GM06990 (cell line): ENCODE measurements around the gene SEC24B.
A peak's percentile ranks its signal among the peaks of the same experiment; 100 is the strongest.

ENCODE experiments used
- DNase-seq: peaks from one replicate; pipeline ENCODE4 v3.0.0-alpha.2; 2011; ENCODE audit not compliant: insufficient read length; ENCODE audit errors: extremely low read depth
- H3K27me3 ChIP-seq: replicated peaks from 2 replicates; pipeline ENCODE4 v1.6.0; 2011; ENCODE audit warnings: low read length; ENCODE audit not compliant: control insufficient read depth, insufficient read depth
- H3K36me3 ChIP-seq: 2 replicates; pipeline ENCODE4 v1.5.1; 2011; ENCODE audit warnings: low read length; ENCODE audit not compliant: control insufficient read depth, insufficient read depth
- H3K4me3 ChIP-seq: replicated peaks from 2 replicates; pipeline ENCODE4 v1.5.1; 2011; ENCODE audit warnings: low read depth, mild to moderate bottlenecking, control low read depth, low read length
- TF ChIP-seq, protein P1 (sequence below): IDR thresholded peaks from 2 replicates; pipeline ENCODE4 v1.5.1; 2011; ENCODE audit warnings: low read length, control low read depth, mild to moderate bottlenecking, inconsistent platforms; ENCODE audit not compliant: insufficient read depth, poor library complexity, severe bottlenecking

Gene SEC24B

DNA sequence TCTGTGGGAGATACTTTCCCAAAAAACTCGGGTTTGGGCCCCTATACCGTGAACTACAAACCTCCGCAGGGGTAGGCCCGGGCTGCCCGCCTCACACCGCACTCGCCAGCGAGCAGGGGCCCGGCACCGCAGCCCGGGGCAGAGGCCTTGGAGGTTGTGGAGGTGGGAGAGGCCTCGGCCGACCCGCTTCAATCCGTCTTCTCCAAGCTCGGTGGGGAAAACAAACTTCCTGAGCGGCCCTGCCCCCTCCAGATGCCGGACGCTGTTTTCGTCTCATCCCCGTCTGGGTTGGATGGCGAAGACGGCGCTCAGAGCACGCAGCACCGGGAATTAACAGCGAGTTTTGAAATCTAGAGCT, 126.0 kb downstream of the SEC24B start:
- no peaks in the 10 kb centered on the region for H3K36me3 ChIP-seq
- TF ChIP-seq, protein P1, sequence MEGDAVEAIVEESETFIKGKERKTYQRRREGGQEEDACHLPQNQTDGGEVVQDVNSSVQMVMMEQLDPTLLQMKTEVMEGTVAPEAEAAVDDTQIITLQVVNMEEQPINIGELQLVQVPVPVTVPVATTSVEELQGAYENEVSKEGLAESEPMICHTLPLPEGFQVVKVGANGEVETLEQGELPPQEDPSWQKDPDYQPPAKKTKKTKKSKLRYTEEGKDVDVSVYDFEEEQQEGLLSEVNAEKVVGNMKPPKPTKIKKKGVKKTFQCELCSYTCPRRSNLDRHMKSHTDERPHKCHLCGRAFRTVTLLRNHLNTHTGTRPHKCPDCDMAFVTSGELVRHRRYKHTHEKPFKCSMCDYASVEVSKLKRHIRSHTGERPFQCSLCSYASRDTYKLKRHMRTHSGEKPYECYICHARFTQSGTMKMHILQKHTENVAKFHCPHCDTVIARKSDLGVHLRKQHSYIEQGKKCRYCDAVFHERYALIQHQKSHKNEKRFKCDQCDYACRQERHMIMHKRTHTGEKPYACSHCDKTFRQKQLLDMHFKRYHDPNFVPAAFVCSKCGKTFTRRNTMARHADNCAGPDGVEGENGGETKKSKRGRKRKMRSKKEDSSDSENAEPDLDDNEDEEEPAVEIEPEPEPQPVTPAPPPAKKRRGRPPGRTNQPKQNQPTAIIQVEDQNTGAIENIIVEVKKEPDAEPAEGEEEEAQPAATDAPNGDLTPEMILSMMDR, result no peak
- DNase-seq, result no peak
- H3K27me3 ChIP-seq, result no peaks in the 10 kb centered on the region
- peak overlapping the region; percentile 77 for H3K4me3 ChIP-seq

DNA sequence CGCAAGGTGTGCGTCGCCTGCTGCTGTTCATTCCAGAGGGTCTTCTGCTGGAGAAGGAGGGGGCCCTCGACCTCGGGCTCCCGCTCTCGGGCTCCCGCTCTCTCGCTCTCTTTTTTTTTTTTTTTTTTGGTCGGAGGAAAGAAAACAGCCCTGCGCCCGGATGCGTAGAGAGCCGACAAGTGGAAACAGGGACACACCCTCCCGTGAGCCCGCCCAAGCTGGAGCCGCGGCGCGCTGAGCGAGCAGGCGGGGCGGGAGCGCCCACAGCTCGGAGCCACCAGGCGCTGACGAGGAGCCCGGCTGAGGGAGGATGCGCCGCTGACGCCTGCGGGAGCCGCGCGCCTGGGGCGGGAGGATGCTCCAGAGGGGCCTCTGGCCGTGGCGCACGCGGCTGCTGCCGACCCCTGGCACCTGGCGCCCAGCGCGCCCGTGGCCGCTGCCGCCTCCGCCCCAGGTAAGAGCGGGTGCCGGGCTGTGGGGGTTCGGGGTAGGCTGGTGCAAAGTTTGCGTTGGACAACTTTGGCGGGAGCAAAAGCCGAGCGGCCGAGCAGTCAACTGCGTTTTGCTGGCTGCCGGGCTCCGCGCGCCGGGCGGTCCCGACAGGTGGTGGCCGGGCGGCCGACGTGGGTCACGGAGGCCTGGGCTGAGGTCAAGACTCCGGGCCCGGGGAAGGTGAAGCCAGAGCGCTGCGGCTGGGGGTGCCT, 126.5 kb downstream of the SEC24B start, which contains the start of gene MCUB:
MCUB (plus strand) TSS at position 264 of the 704 bp plus-strand sequence; CDS start at position 356, 92 bp downstream.
- H3K27me3 ChIP-seq, result no peaks in the 10 kb centered on the region
- H3K4me3 ChIP-seq, result peak within 1 kb of the TSS; percentile 77
- H3K36me3 ChIP-seq, result no peaks in the 10 kb centered on the region
- TF ChIP-seq, protein P1, result no peak
- peak; percentile 94 for DNase-seq

DNA sequence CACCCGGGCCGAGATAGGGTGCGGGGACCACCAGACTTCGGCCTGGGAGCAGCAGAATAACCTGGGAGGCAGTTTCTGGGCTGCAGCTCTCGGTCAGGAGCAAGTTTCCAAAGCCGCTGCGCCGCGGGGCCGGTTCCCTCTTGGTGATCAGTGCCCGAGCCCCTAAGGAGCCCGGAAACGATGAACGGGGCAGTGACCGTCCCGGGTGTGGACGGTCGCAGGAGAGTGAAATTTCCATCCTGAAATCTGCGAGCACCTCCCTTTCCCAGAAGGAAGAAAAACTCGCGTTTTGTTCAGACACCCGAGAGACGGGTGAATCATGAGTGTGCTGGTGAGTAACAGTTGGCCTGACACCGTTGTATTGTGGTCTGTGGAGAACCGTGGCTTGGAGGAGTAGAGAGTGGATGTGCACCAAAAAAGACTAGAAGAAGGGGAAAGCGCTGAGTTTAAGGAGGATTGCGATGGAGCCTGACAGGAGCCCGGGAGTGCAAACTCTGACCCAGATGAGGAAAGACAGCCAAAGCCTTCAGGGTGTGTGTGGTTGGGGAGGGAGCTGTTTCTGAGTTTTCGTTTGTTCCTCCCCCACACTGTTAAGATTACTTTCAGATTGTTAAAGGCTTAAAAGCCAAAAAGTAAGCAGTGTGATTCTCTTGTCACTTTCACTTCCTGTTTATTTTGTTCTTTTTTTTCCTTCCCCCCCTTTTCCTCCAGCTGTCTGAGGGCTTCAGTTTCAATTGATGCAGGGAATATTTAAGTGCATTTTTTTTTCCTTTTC, 127.3 kb downstream of the SEC24B start:
- Histone ChIP-seq H3K36me3 (no peaks in the 10 kb centered on the region), H3K27me3 (no peaks in the 10 kb centered on the region), H3K4me3 (peak overlapping the region; percentile 77)
- TF ChIP-seq, protein P1, result no peak
- peak; percentile 80 for DNase-seq

DNA sequence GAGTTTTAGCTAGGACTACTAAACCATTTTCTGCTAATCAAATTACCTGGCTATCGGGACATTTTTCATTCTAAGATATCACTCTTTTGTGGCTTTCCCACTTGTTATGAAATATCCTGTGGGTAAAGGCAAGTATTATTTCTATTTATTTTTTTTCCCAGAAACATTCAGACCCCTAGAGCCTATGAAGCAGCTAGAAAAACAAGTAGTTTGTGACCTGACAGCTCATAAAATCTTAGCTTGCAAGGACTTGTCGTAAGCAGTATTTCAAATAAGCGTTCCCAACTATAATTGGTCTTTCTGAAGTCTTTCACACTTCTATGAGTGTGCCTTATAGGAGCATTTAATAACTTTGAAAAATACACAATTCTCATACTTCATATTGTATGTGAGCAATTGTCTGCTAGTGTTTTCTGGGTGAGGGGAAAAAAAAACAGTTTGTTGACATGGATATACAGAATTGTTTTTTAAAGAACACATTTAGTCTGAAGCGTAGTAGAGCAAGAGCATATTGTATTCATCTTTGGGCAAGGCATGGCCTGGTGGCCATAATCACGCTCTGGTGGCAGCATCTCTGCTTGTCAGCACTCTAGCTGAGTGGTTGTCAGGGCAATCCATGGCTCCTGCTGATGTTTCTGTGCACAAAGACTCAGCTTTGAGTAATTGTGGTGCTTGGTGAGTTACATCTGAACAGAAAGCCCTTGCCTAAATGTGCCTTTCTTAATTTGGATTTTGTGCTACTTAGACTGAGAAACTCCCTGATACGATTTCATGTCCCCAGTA, 129.0 kb downstream of the SEC24B start:
- no peak for DNase-seq
- no peaks in the 10 kb centered on the region for H3K36me3 ChIP-seq
- no peaks in the 10 kb centered on the region for H3K27me3 ChIP-seq
- no peak overlapping the region for H3K4me3 ChIP-seq
- TF ChIP-seq, protein P1, result no peak

DNA sequence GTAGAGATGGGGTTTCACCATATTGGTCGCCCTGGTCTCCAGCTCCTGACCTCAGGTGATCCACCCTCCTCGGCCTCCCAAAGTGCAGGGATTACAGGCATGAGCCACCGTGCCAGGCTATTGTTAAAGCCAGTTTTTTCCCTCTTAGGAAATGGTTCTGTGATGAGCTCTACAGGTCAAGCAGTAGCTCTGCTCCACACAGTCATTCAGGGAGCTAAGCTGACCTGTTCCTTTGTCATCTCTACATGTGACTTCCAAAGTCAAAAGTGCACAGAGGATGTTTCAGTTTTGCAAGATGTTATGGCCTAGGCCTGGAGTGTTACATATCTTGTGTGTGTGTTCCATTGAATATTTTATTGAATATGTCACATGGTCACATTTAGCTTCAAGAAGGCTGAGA, 137.9 kb downstream of the SEC24B start:
- H3K27me3 ChIP-seq, result no peaks in the 10 kb centered on the region
- DNase-seq, result no peak
- no peak overlapping the region for H3K4me3 ChIP-seq
- H3K36me3 ChIP-seq, result no peaks in the 10 kb centered on the region
- TF ChIP-seq, protein P1, result no peak
